IMR-90 (cell line): Measurements from ENCODE around the gene LINC01488. TPM values are rescaled to one million over a fixed set of nuclear protein-coding genes. Genes with fewer than 3 reads are reported as not detected.

ENCODE experiments used
- ATAC-seq: fragments of 200-7000 bp; cut with Tn5 transposase; 2 replicates; pipeline ENCODE4 v1.9.1; 2020; ENCODE audit warnings: low read depth, mild to moderate bottlenecking, moderate library complexity
- BruUV-seq: library from RNA; stranded (reverse); fragments of 400-500 nt; replicated peaks from 2 replicates; lab custom pipeline; 2021; lab: Mats Ljungman, UMichigan
- CTCF ChIA-PET: fragments of 300-600 bp; formaldehyde crosslinking; extraction: SDS; loops from one replicate; lab custom pipeline; 2021; ENCODE audit warnings: antibody characterized with exemption; lab: Yijun Ruan, JAX
- POLR2A ChIA-PET: fragments of 300-600 bp; sonication (Branson Sonifier 250); formaldehyde crosslinking; loops from one replicate; lab custom pipeline; 2022; ENCODE audit warnings: antibody characterized with exemption; ENCODE audit not compliant: unreplicated experiment; lab: Charles Lee
- DNase-seq: peaks from one replicate; pipeline ENCODE4 v3.0.0; 2013
- H2AFZ ChIP-seq: replicated peaks from 2 replicates; pipeline ENCODE3; 2013; ENCODE audit warnings: low read length, mild to moderate bottlenecking; ENCODE audit not compliant: poor library complexity
- H2AK5ac ChIP-seq: 2 replicates; pipeline ENCODE4 v1.6.1; 2013; ENCODE audit warnings: low read depth, low read length, inconsistent platforms
- H2AK9ac ChIP-seq: replicated peaks from 2 replicates; pipeline ENCODE3; 2013; ENCODE audit warnings: mild to moderate bottlenecking, low read depth, low read length, moderate library complexity; ENCODE audit not compliant: poor library complexity
- H2BK120ac ChIP-seq: 2 replicates; pipeline ENCODE4 v1.6.1; 2013; ENCODE audit warnings: low read depth, low read length, inconsistent platforms
- H2BK15ac ChIP-seq: 3 replicates; pipeline ENCODE4 v1.6.1; 2013; ENCODE audit warnings: low read depth, low read length, inconsistent platforms
- H2BK20ac ChIP-seq: 2 replicates; pipeline ENCODE4 v1.6.1; 2013; ENCODE audit warnings: low read depth, mild to moderate bottlenecking, inconsistent platforms, low read length, moderate library complexity
- H2BK5ac ChIP-seq: 2 replicates; pipeline ENCODE4 v1.6.1; 2013; ENCODE audit warnings: mild to moderate bottlenecking, low read depth, low read length, inconsistent platforms; ENCODE audit not compliant: poor library complexity, severe bottlenecking
- H3K14ac ChIP-seq: replicated peaks from 2 replicates; pipeline ENCODE4 v1.6.1; 2013; ENCODE audit warnings: low read depth, low read length, inconsistent platforms
- H3K18ac ChIP-seq: 2 replicates; pipeline ENCODE4 v1.6.1; 2013; ENCODE audit warnings: low read depth, low read length, control low read depth
- H3K23ac ChIP-seq: 2 replicates; pipeline ENCODE4 v1.6.1; 2013; ENCODE audit warnings: low read depth, low read length, inconsistent platforms
- H3K27ac ChIP-seq: 2 replicates; pipeline ENCODE4 v1.5.1; 2013; ENCODE audit warnings: mild to moderate bottlenecking, control low read depth, low read length; ENCODE audit not compliant: insufficient read depth
- H3K27me3 ChIP-seq: 2 replicates; pipeline ENCODE4 v1.6.1; 2013; ENCODE audit warnings: low read length; ENCODE audit not compliant: control insufficient read depth, insufficient read depth
- H3K36me3 ChIP-seq: 2 replicates; pipeline ENCODE4 v1.6.1; 2013; ENCODE audit warnings: low read length, mixed read lengths; ENCODE audit not compliant: control insufficient read depth, insufficient read depth
- H3K4ac ChIP-seq: 2 replicates; pipeline ENCODE4 v1.6.1; 2013; ENCODE audit warnings: low read depth, low read length, inconsistent platforms
- H3K4me1 ChIP-seq: 2 replicates; pipeline ENCODE4 v1.6.1; 2013; ENCODE audit warnings: low read length, mixed read lengths; ENCODE audit not compliant: control insufficient read depth, insufficient read depth
- H3K4me2 ChIP-seq: 2 replicates; pipeline ENCODE4 v1.6.1; 2013; ENCODE audit warnings: low read depth, mild to moderate bottlenecking, control low read depth, low read length, moderate library complexity
- H3K4me3 ChIP-seq: 2 replicates; pipeline ENCODE4 v1.5.1; 2013; ENCODE audit warnings: low read depth, mild to moderate bottlenecking, control low read depth, low read length, moderate library complexity; ENCODE audit not compliant: insufficient read depth
- H3K56ac ChIP-seq: 2 replicates; pipeline ENCODE4 v1.6.1; 2013; ENCODE audit warnings: low read length, inconsistent platforms; ENCODE audit not compliant: insufficient read depth; ENCODE audit errors: extremely low read depth
- H3K79me1 ChIP-seq, 2 experiments: 2 replicates each; pipeline ENCODE4 v1.6.1; 2013; ENCODE audit warnings: low read length in 2 of 2, inconsistent platforms in 1 of 2, low read depth in 1 of 2
- H3K9ac ChIP-seq: 2 replicates; pipeline ENCODE4 v1.6.1; 2013; ENCODE audit warnings: low read depth, low read length, control low read depth
- H3K9me1 ChIP-seq: 2 replicates; pipeline ENCODE4 v1.6.1; 2013; ENCODE audit warnings: low read length, inconsistent platforms; ENCODE audit not compliant: insufficient read depth
- H3K9me3 ChIP-seq: 2 replicates; pipeline ENCODE4 v1.6.1; 2013; ENCODE audit warnings: low read length; ENCODE audit not compliant: control insufficient read depth, insufficient read depth
- H4K20me1 ChIP-seq: 2 replicates; pipeline ENCODE4 v1.6.1; 2013; ENCODE audit warnings: low read length, inconsistent platforms; ENCODE audit not compliant: insufficient read depth
- H4K5ac ChIP-seq: 2 replicates; pipeline ENCODE4 v1.6.1; 2013; ENCODE audit warnings: mild to moderate bottlenecking, low read depth, low read length, control low read depth
- H4K8ac ChIP-seq, 2 experiments: 2 replicates each; pipeline ENCODE4 v1.6.1; 2013; ENCODE audit warnings: low read depth in 2 of 2, low read length in 2 of 2, control low read depth in 1 of 2, inconsistent platforms in 1 of 2
- H4K91ac ChIP-seq: 2 replicates; pipeline ENCODE4 v1.6.1; 2013; ENCODE audit warnings: low read depth, low read length, inconsistent platforms; ENCODE audit not compliant: insufficient read depth
- RAD21 ChIP-seq: IDR thresholded peaks from 2 replicates; pipeline ENCODE4 v1.6.1; 2012; ENCODE audit warnings: low read length, improper control_type of control experiment
- WGBS, 2 experiments: methylation state at CpG; one replicate each; pipeline versions ENCODE4 v1.1.5 to v1.1.7; 2013; ENCODE audit warnings: missing lambda C conversion rate in 2 of 2; ENCODE audit not compliant: insufficient read length in 1 of 2; ENCODE audit errors: extremely low coverage in 2 of 2; 5-methylcytosine and 5-hydroxymethylcytosine counted together
- dilution Hi-C: fragments of 300-500 bp; cut with HindIII; formaldehyde crosslinking; loops from one replicate; pipeline ENCODE4 v1.14.3; 2018; ENCODE audit warnings: low sequenced_read_pairs; ENCODE audit not compliant: unreplicated experiment
- in situ Hi-C: fragments of 300-500 bp; cut with MboI; formaldehyde crosslinking; loops from 3 replicates; pipeline ENCODE4 v1.14.3; 2019; ENCODE audit warnings: low sequenced_read_pairs, inconsistent platforms, mixed read lengths
- intact Hi-C: fragments of 100-400 bp; cut with micrococcal nuclease; formaldehyde crosslinking; loops from 2 replicates; pipeline ENCODE4 v1.10.0; 2022
- polyA plus RNA-seq, 3 experiments: library from polyadenylated mRNA; depleted of rRNA; stranded (reverse); fragments of >200 nt; gene quantifications; 2 replicates each; pipeline ENCODE4 v1.2.3, GENCODE V29; 2012; ENCODE audit warnings: low replicate concordance in 1 of 3
- total RNA-seq: library from RNA; depleted of rRNA; stranded (reverse); fragments of >200 nt; gene quantifications from 2 replicates; pipeline ENCODE4 v1.2.3, GENCODE V29; 2012
- TF ChIP-seq, protein P1 (sequence below): fragments of 150-350 bp; IDR thresholded peaks from 2 replicates; pipeline ENCODE4 v1.6.1; 2017; ENCODE audit warnings: mild to moderate bottlenecking, antibody characterized with exemption, low read length, low read depth

Gene LINC01488
- total and polyA plus RNA-seq, 2 of the 4 experiments (the other 2 are of a cell fraction): not detected

DNA sequence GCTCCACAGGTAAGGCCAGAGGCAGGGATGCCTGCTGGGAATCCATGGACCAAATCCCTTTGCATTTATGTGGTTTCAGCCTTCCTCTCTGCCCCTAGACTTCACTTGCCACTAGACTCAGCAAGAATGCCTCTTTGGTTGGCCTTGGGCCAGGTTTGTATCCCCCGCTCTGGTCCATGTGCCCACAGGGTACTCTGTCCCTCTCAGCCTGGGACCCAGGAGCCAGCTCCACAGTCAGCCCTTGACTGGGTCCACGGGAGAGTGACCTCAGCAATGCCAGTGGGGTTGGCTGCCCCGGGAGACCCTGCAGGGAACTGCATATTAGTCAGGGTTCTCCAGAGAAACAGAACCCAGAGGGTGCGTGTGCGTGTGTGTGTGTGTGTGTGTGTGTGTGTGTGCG lies 28.3 kb upstream of the LINC01488 start:
- Histone ChIP-seq H4K91ac (no peak overlapping the region), H2BK120ac (no peak overlapping the region), H3K9ac (no peak overlapping the region), H3K27me3 (no peaks in the 10 kb centered on the region), H3K14ac (no peak overlapping the region), H2BK15ac (no peak overlapping the region), H3K18ac (no peak overlapping the region), H2AK5ac (no peak overlapping the region), H3K27ac (no peak overlapping the region), H3K36me3 (no peaks in the 10 kb centered on the region), H4K5ac (no peak overlapping the region), H3K23ac (no peak overlapping the region), H3K4me2 (no peak overlapping the region), H2BK20ac (no peak overlapping the region), H4K20me1 (no peaks in the 10 kb centered on the region), H3K9me3 (peaks cover 4% of the 10 kb centered on the region), H2AK9ac (no peak overlapping the region), H3K4me1 (peaks cover 4% of the 10 kb centered on the region; the same call in 1 of the 2 replicates), H3K56ac (no peak overlapping the region), H2BK5ac (no peak overlapping the region), H2AFZ (no peak overlapping the region), H4K8ac (no peak overlapping the region), H3K9me1 (peaks cover 7% of the 10 kb centered on the region; the same call in 1 of the 2 replicates), H3K79me1 (no peaks in the 10 kb centered on the region), H3K4me3 (no peak overlapping the region), H3K4ac (no peak overlapping the region)
- TF ChIP-seq RAD21: no peak
- TF ChIP-seq, protein P1, sequence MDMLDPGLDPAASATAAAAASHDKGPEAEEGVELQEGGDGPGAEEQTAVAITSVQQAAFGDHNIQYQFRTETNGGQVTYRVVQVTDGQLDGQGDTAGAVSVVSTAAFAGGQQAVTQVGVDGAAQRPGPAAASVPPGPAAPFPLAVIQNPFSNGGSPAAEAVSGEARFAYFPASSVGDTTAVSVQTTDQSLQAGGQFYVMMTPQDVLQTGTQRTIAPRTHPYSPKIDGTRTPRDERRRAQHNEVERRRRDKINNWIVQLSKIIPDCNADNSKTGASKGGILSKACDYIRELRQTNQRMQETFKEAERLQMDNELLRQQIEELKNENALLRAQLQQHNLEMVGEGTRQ: no peak
- dilution Hi-C loops: no loop called here
- DNase-seq (no peak), ATAC-seq (no peak)
- no TSS peak for BruUV-seq
- intact Hi-C loops: no loop called here
- ChIA-PET CTCF (no interaction called here), POLR2A (no interaction called here)
- 88% methylated on average over 1 of the region's 6 CpGs; no CpG with 5 or more reads in 1 of the 2 experiments for WGBS, 2 experiments
- in situ Hi-C loops: no loop called here
